HG03354 (cell line): Measurements from ENCODE around the gene GOLGA6A.

Source experiments
- ATAC-seq: cut with Tn5 transposase; IDR thresholded peaks from one replicate; pipeline ENCODE4 v1.9.1; 2021; ENCODE audit warnings: mild to moderate bottlenecking; ENCODE audit not compliant: unreplicated experiment, poor library complexity, severe bottlenecking

The GOLGA6A gene

DNA sequence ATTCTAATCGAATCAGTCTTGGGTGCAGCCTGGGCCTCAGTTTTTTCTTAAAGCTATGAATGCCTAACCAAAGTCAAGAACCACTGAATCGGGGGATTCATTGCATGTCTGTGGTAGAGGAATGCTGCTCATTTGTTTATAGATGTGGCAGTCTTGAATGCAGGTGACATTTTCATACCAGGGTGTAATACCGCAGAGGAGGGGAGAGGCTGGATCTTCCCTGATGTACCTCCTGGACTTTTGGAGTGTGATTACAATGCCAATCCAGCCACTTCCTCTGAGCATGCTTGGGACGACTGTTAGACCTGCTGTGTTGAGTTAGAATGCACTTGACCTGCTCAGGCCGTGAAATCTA, 42.7 kb downstream of the GOLGA6A start:
- no peak for ATAC-seq

DNA sequence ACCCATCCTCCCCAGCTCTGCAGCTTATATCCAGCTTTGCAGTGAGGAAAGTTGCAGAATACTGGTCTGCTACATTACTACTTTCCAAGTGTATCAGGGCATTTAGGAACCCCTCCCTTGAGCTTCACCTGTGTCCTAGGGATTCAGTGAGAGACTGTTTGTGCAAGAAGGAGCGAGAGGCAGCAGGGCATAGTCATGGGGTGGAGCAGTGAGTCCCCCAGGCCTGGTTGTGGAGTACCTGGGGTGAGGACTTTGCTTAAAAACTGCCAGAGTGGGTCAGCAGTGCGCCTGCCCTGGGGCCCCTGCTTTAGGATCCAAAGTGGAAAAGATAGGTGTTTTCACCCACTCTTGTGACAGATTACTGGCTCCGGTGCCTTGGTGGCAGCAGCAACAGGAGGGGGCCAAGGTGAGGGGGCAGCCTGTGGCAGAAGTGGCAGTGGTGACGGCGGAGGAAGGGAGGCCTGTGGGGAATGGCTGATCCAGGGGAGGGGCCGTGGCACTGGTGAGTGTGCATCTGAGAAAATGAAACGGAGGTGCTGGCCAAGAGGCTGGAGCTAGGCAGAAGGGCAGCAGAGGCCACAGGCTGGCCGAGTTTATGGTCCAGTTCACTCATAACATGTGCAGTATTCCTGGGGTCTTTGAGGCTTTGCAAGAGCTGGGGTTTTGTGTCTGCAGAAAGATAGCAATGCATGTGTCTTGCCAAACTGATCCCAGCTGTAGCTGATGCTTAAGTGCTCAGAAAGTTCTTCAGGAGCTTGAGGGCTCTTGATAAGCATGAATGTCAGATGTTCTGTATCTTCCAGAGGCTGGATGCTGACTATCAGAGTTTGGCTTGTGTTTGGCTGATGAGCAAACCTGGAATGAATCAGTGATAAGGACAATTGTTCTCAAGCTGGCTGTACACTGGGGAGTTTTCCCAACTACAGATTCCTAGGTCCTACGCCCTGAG, 43.4 kb downstream of the GOLGA6A start:
- ATAC-seq: no peak

- no peak for ATAC-seq
Observed at GRCh38 chr15:74037171-74038117, 44.9 kb downstream of the GOLGA6A start.

DNA sequence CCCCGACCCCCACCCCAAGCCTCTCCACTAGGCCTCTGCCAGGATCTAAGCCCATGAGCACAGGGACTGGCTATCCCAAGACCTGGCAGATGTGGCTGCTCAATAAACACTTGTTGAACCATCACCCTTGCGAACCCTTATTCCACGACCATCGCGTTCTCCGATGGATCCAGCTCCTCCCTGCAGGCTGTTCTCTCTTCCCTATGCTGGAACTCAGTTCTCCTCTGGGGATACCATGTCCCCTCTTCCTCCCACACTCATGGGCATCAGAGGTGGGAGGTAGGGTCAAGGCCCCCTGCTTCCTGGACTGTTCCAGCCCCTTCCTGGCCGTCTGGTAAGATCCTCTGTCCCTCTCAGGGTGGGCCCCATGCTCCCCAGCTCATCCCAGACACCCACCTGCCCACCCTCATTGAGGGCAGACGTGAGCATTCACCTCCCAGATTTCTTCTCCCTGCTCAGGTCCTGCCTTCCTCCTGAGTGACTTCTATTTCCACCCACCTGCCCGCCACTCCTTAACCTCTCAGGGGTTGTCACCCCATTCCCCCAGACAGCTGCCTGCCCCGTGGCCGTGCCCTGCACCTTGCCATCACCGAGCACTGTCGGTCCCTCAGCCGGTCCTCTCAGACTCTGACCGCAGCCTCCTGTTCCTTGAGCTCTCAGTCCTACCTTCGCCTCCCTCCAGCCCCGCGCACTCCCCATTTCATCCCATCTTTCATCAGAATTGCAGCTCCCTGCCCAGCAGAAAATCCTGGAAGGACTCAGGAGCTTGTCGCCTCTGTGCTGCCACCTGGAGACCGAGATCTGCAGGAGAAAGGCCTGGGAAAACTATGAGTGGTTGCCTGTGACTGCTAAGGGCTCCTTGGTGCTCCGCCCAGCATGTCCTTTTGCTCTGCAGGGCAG, 45.8 kb downstream of the GOLGA6A start:
- ATAC-seq: no peak

GRCh38 chr15:74035121-74036017, 47.0 kb downstream of the GOLGA6A start:
- no peak for ATAC-seq

DNA sequence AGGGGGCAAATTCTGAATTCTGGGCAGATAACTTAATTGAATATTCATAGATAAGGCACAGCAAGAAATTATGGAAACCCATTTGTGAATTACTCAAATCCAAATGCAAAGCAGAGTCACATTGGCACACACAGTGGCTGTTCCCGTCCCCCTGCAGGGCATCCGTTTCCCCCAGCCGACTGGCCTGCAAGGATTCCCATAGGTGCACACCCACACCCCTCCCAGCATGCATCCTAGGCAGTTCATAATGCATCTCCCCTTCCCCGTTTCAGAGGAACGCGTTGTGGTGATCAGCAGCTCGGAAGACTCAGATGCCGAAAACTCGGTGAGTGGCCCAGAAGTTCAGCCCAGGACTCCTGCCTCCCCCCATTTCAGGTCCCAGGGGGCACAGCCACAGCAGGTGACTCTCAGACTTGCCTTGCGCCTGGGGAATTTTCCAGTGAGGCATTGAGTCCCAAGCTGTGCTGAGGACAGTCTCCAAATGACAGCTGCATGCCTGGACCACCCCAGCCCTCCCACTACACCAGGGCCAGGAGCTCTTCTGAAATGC, 48.1 kb downstream of the GOLGA6A start:
- ATAC-seq: no peak

GRCh38 chr15:74032606-74033561, 49.5 kb downstream of the GOLGA6A start:
- no peak for ATAC-seq

GRCh38 chr15:74032046-74032445, 50.3 kb downstream of the GOLGA6A start:
- ATAC-seq: no peak

DNA sequence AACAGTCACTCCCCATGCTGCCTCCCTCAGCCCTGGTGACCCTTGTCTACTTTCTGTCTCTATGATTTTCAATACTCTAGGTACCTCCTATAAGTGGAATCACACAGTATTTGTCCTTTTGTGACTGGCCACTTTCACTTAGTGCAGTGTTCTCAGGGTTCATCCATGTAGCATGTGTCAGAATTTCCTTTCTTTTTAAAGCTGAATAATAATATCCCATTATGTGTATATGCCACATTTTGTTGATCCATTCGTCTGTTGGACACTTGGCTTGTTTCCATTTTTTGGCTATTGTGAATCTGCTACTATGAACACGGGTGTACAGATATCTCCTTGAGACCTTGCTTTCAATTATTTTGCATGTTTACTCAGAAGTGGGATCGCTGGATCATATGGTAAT, 53.7 kb downstream of the GOLGA6A start:
- no peak for ATAC-seq

DNA sequence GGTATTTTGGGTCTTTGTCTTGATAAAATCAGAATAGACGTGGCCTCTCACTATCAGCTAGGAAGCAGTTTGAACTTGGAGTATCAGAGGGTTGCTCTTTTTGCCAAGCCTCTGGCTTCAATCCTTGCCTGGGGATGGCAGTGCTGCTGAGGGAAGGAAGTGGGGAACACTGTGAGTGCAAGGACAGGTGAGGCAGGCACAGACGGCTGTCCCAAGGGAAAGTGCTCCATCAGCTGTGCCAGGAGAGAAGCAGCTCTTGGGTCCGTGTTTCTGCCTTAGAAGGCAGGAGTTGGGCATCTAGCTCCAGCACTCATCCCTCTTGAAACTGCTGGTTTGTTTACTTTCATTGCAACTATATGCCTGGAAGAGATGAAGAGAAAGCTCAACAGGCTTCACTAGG, 54.7 kb downstream of the GOLGA6A start:
- no peak for ATAC-seq

GRCh38 chr15:74025436-74025835, 56.9 kb downstream of the GOLGA6A start:
- no peak for ATAC-seq

DNA sequence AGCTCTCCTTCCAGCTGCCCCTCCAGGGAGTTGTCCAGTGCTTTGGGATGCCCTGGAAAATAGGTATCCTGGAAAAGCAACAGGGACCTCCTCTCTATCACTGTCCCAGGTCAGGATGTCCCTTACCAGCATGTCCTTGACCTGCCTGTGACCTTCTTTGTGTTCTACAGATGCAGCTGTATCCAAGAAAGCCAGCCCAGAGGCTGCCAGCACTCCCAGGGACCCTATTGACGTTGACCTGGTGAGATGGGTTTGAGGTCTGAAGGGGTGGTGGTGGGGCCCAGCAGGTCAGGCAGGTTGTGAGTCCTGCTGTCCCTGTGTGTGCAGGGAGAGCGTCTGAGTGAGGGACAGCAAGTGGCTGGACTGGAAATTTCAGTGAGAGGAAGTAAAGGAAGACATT, 57.7 kb downstream of the GOLGA6A start:
- ATAC-seq: no peak

DNA sequence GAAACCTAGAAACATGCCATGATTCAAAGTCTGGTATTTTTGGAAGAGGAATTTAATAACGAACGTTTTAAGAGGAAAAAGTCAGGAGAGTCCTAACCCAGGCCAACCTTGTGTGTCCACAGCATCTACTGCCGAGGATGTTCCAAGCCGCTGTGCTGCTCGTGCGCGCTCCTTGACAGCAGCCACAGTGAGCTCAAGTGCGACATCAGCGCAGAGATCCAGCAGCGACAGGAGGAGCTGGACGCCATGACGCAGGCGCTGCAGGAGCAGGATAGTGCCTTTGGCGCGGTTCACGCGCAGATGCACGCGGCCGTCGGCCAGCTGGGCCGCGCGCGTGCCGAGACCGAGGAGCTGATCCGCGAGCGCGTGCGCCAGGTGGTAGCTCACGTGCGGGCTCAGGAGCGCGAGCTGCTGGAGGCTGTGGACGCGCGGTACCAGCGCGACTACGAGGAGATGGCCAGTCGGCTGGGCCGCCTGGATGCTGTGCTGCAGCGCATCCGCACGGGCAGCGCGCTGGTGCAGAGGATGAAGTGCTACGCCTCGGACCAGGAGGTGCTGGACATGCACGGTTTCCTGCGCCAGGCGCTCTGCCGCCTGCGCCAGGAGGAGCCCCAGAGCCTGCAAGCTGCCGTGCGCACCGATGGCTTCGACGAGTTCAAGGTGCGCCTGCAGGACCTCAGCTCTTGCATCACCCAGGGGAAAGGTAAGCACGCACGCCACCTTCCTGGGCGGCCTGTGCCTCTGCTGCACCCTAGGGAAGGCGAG, 59.5 kb downstream of the GOLGA6A start:
- ATAC-seq: no peak
